Transverse colon (tissue), 4 donors: ENCODE measurements around the gene PRDM12.

Experiments used
- CTCF ChIP-seq, 5 experiments: fragments of 200-600 bp in 3 of 5; fragments of 450-650 bp in 2 of 5; sonication (generic) in 3 of 5; IDR thresholded peaks; 1 replicate in 2 of 5; 2 replicates in 3 of 5; pipeline ENCODE4 v1.5.1; 2016 to 2017; ENCODE audit warnings: antibody characterized with exemption in 5 of 5, inconsistent platforms in 3 of 5, mild to moderate bottlenecking in 2 of 5, moderate library complexity in 1 of 5
- EP300 ChIP-seq: sonication (generic); formaldehyde crosslinking; IDR thresholded peaks from one replicate; pipeline ENCODE4 v1.6.1; 2017; ENCODE audit warnings: antibody characterized with exemption, low read depth
- POLR2A ChIP-seq: fragments of 450-650 bp; IDR thresholded peaks from one replicate; pipeline ENCODE4 v1.6.1; 2016; ENCODE audit warnings: antibody characterized with exemption, mild to moderate bottlenecking, moderate library complexity
- POLR2AphosphoS5 ChIP-seq, 3 donors: sonication (generic); formaldehyde crosslinking; IDR thresholded peaks; one replicate each; pipeline ENCODE4 v1.6.1; 2016; ENCODE audit warnings: antibody characterized with exemption in 3 of 3

GRCh38 chr9:130681769-130682420, 17.5 kb downstream of the PRDM12 start:
- TF ChIP-seq CTCF (IDR thresholded peaks at IDR 0.05) = no peak
- TF ChIP-seq POLR2A = no peak
- TF ChIP-seq EP300 = no peak
- no peak for TF ChIP-seq POLR2AphosphoS5 (IDR thresholded peaks at IDR 0.05)
